Fibroblast of gingiva (primary cell): ENCODE measurements around the gene DGKH.
"Not testable (repeated sequence)": the region's sequence is repeated elsewhere in the genome, so short reads cannot be mapped to it uniquely, and the experiment has no call there.

ENCODE experiments used
- DNase-seq: peaks from one replicate; pipeline ENCODE4 v3.0.0-alpha.2; 2011; ENCODE audit warnings: low read depth

DGKH gene

GRCh38 chr13:42070599-42070998, 22.2 kb downstream of the DGKH start:
- DNase-seq, result not testable (repeated sequence)

GRCh38 chr13:42071179-42071578, 22.7 kb downstream of the DGKH start:
- not testable (repeated sequence) for DNase-seq

- DNase-seq, result no peak
Measured at GRCh38 chr13:42071672-42072419, 23.4 kb downstream of the DGKH start.

GRCh38 chr13:42073683-42074082, 25.2 kb downstream of the DGKH start:
- no peak for DNase-seq

GRCh38 chr13:42075517-42075916, 27.1 kb downstream of the DGKH start:
- DNase-seq, result no peak

GRCh38 chr13:42076309-42076713, 27.9 kb downstream of the DGKH start:
- DNase-seq, result no peak

- no peak for DNase-seq
Measured at GRCh38 chr13:42078128-42078808, 29.8 kb downstream of the DGKH start.

- DNase-seq, result no peak
Measured at GRCh38 chr13:42083138-42083770, 34.8 kb downstream of the DGKH start.

- DNase-seq, result no peak
Measured at GRCh38 chr13:42084722-42085121, 36.3 kb downstream of the DGKH start.

- DNase-seq, result no peak
Measured at GRCh38 chr13:42086582-42086981, 38.1 kb downstream of the DGKH start.

- DNase-seq, result no peak
Measured at GRCh38 chr13:42094516-42095040, 46.1 kb downstream of the DGKH start.

- not testable (repeated sequence) for DNase-seq
Measured at GRCh38 chr13:42096222-42096621, 47.8 kb downstream of the DGKH start.

GRCh38 chr13:42099962-42100675, 51.7 kb downstream of the DGKH start:
- no peak for DNase-seq

GRCh38 chr13:42100960-42101359, 52.5 kb downstream of the DGKH start:
- DNase-seq, result no peak

- DNase-seq, result no peak
Measured at GRCh38 chr13:42101821-42102585, 53.6 kb downstream of the DGKH start.

GRCh38 chr13:42102961-42103865, 54.8 kb downstream of the DGKH start:
- DNase-seq, result peak; percentile 19

GRCh38 chr13:42106998-42107397, 58.5 kb downstream of the DGKH start:
- no peak for DNase-seq

GRCh38 chr13:42107421-42107820, 59.0 kb downstream of the DGKH start:
- no peak for DNase-seq

- DNase-seq, result no peak
Measured at GRCh38 chr13:42108217-42108616, 59.8 kb downstream of the DGKH start.

- DNase-seq, result no peak
Measured at GRCh38 chr13:42109957-42110356, 61.5 kb downstream of the DGKH start.
